Sigmoid colon (tissue), 7 donors: Measurements from ENCODE around the gene KCNQ5. TPM values are rescaled to one million over a fixed set of nuclear protein-coding genes. Genes with fewer than 3 reads are reported as not detected.

Source experiments
- DNase-seq: peaks from one replicate; pipeline ENCODE4 v3.0.0-alpha.2; 2019
- H3K27ac ChIP-seq, 4 donors: fragments of 200-600 bp; sonication (generic); one replicate each; pipeline ENCODE4 v1.5.1; 2016 to 2019; ENCODE audit warnings: mild to moderate bottlenecking in 1 of 4
- H3K27me3 ChIP-seq, 3 donors: fragments of 200-600 bp; sonication (generic); one replicate each; pipeline ENCODE4 v1.5.1; 2019; ENCODE audit warnings: mild to moderate bottlenecking in 1 of 3
- H3K36me3 ChIP-seq, 4 donors: fragments of 200-600 bp; sonication (generic); one replicate each; pipeline ENCODE4 v1.5.1; 2016 to 2019
- H3K4me1 ChIP-seq, 4 donors: fragments of 200-600 bp; sonication (generic); one replicate each; pipeline ENCODE4 v1.5.1; 2017 to 2019
- H3K4me3 ChIP-seq, 4 donors: fragments of 200-600 bp; sonication (generic); one replicate each; pipeline ENCODE4 v1.5.1; 2017 to 2019; ENCODE audit warnings: mild to moderate bottlenecking in 2 of 4, moderate library complexity in 1 of 4
- H3K9me3 ChIP-seq, 4 donors: fragments of 200-600 bp in 3 of 4; sonication (generic) in 3 of 4; one replicate each; pipeline versions ENCODE4 v1.5.1 to v1.6.1; 2013 to 2019
- CTCF ChIP-seq, 4 experiments: fragments of 450-650 bp in 3 of 4; fragments of 200-600 bp in 1 of 4; IDR thresholded peaks; one replicate each; pipeline ENCODE4 v1.5.1; 2016 to 2019; ENCODE audit warnings: antibody characterized with exemption in 4 of 4, mild to moderate bottlenecking in 3 of 4, moderate library complexity in 2 of 4
- EP300 ChIP-seq, 4 donors: sonication (generic); formaldehyde crosslinking; IDR thresholded peaks; one replicate each; pipeline ENCODE4 v1.6.1; 2017; ENCODE audit warnings: antibody characterized with exemption in 4 of 4
- POLR2A ChIP-seq, 2 donors: fragments of 450-650 bp; IDR thresholded peaks; one replicate each; pipeline ENCODE4 v1.6.1; 2016; ENCODE audit warnings: antibody characterized with exemption in 2 of 2, mild to moderate bottlenecking in 2 of 2, moderate library complexity in 2 of 2
- POLR2AphosphoS5 ChIP-seq, 4 donors: sonication (generic); formaldehyde crosslinking; IDR thresholded peaks; one replicate each; pipeline ENCODE4 v1.6.1; 2017; ENCODE audit warnings: antibody characterized with exemption in 4 of 4
- WGBS, 2 donors: extraction: QIAGEN DNeasy Blood & Tissue Kit; methylation state at CpG; one replicate each; pipeline ENCODE4 v1.1.7; 2013; 5-methylcytosine and 5-hydroxymethylcytosine counted together
- intact Hi-C: fragments of 100-400 bp; cut with DNase I; formaldehyde crosslinking; loops from one replicate; pipeline ENCODE4 v1.15.1; 2023
- polyA plus RNA-seq, 3 donors: library from polyadenylated mRNA; stranded (reverse); fragments of 200-250 nt; gene quantifications; one replicate each; pipeline ENCODE4 v1.2.3, GENCODE V29; 2013
- total RNA-seq, 4 donors: library from RNA; depleted of rRNA; stranded (reverse); fragments of >200 nt; gene quantifications; one replicate each; pipeline ENCODE4 v1.1.0, GENCODE V29; 2016
- donor health status: healthy with polysubstance abuse.
- donor health status: Bipolar disorder and iron deficiency.
- donor health status: healthy.

Gene KCNQ5
- total and polyA plus RNA-seq, 7 donors = 0.49 to 2.1 (median 1.1) TPM; not detected in 2

- Histone ChIP-seq H3K9me3 (no peaks in the 10 kb centered on the region), H3K4me3 (no peak overlapping the region), H3K27me3 (no peaks in the 10 kb centered on the region), H3K4me1 (no peaks in the 10 kb centered on the region), H3K27ac (no peak overlapping the region), H3K36me3 (no peaks in the 10 kb centered on the region)
- TF ChIP-seq POLR2AphosphoS5 (IDR thresholded peaks at IDR 0.05) = no peak
- no peak for TF ChIP-seq POLR2A (IDR thresholded peaks at IDR 0.05)
- no peak for TF ChIP-seq EP300 (IDR thresholded peaks at IDR 0.05)
- no peak for TF ChIP-seq CTCF (IDR thresholded peaks at IDR 0.05)
- intact Hi-C loops = no loop called here
- no peak for DNase-seq
- WGBS, 2 donors = 86 to 93% methylated on average over 5 of the region's 5 CpGs
Observed at GRCh38 chr6:72869621-72870020, 247.8 kb downstream of the KCNQ5 start.

- 82 to 94% methylated on average over 1 of the region's 1 CpG for WGBS, 2 donors
- Histone ChIP-seq H3K9me3 (no peaks in the 10 kb centered on the region), H3K36me3 (no peaks in the 10 kb centered on the region), H3K27ac (no peak overlapping the region), H3K4me3 (no peak overlapping the region), H3K27me3 (no peaks in the 10 kb centered on the region), H3K4me1 (no peaks in the 10 kb centered on the region)
- no peak for DNase-seq
- intact Hi-C loops = no loop called here
- TF ChIP-seq EP300 (IDR thresholded peaks at IDR 0.05) = no peak
- TF ChIP-seq CTCF (IDR thresholded peaks at IDR 0.05) = no peak
- no peak for TF ChIP-seq POLR2A (IDR thresholded peaks at IDR 0.05)
- no peak for TF ChIP-seq POLR2AphosphoS5 (IDR thresholded peaks at IDR 0.05)
Observed at GRCh38 chr6:72873433-72873832, 251.6 kb downstream of the KCNQ5 start.

GRCh38 chr6:72876256-72876655 is 254.4 kb downstream of the KCNQ5 start:
- no peak for DNase-seq
- Histone ChIP-seq H3K4me3 (no peak overlapping the region), H3K27ac (no peak overlapping the region), H3K4me1 (no peaks in the 10 kb centered on the region), H3K9me3 (no peaks in the 10 kb centered on the region), H3K36me3 (no peaks in the 10 kb centered on the region), H3K27me3 (no peaks in the 10 kb centered on the region)
- intact Hi-C loops = no loop called here
- TF ChIP-seq POLR2AphosphoS5 (IDR thresholded peaks at IDR 0.05) (no peak), CTCF (IDR thresholded peaks at IDR 0.05) (no peak), EP300 (IDR thresholded peaks at IDR 0.05) (no peak), POLR2A (IDR thresholded peaks at IDR 0.05) (no peak)

GRCh38 chr6:72886170-72886569 is 264.3 kb downstream of the KCNQ5 start:
- intact Hi-C loops = no loop called here
- Histone ChIP-seq H3K9me3 (no peaks in the 10 kb centered on the region), H3K27me3 (no peaks in the 10 kb centered on the region), H3K36me3 (no peaks in the 10 kb centered on the region), H3K4me1 (no peaks in the 10 kb centered on the region), H3K27ac (no peak overlapping the region), H3K4me3 (no peak overlapping the region)
- DNase-seq = no peak
- TF ChIP-seq EP300 (IDR thresholded peaks at IDR 0.05) (no peak), POLR2A (IDR thresholded peaks at IDR 0.05) (no peak), CTCF (IDR thresholded peaks at IDR 0.05) (no peak), POLR2AphosphoS5 (IDR thresholded peaks at IDR 0.05) (no peak)

GRCh38 chr6:72890233-72890632 is 268.4 kb downstream of the KCNQ5 start:
- Histone ChIP-seq H3K27me3 (no peaks in the 10 kb centered on the region), H3K4me1 (no peaks in the 10 kb centered on the region), H3K9me3 (no peaks in the 10 kb centered on the region), H3K4me3 (no peak overlapping the region), H3K27ac (no peak overlapping the region), H3K36me3 (no peaks in the 10 kb centered on the region)
- DNase-seq = no peak
- intact Hi-C loops = no loop called here
- TF ChIP-seq EP300 (IDR thresholded peaks at IDR 0.05) (no peak), POLR2A (IDR thresholded peaks at IDR 0.05) (no peak), CTCF (IDR thresholded peaks at IDR 0.05) (no peak), POLR2AphosphoS5 (IDR thresholded peaks at IDR 0.05) (no peak)
- WGBS, 2 donors = 68 to 71% methylated on average over 1 of the region's 1 CpG
